Measurements from ENCODE around the gene ARFRP1.

Gene ARFRP1

GRCh38 chr20:63743210-63743970 lies 35.6 kb upstream of the ARFRP1 start:
- DNase-seq, result no peak

- no peak for DNase-seq
Measured at GRCh38 chr20:63742381-63743024, 34.7 kb upstream of the ARFRP1 start.

- no peak for DNase-seq
Measured at GRCh38 chr20:63741676-63742380, 34.1 kb upstream of the ARFRP1 start.

GRCh38 chr20:63741354-63741675 lies 33.5 kb upstream of the ARFRP1 start:
- DNase-seq, result no peak

- DNase-seq, result peak; percentile 85
Measured at GRCh38 chr20:63740627-63741353, 33.0 kb upstream of the ARFRP1 start.

GRCh38 chr20:63740070-63740626 lies 32.4 kb upstream of the ARFRP1 start:
- no peak for DNase-seq

- DNase-seq, result peak; percentile 87
Measured at GRCh38 chr20:63739130-63740069, 31.6 kb upstream of the ARFRP1 start, which contains the start of gene SLC2A4RG. SLC2A4RG (plus strand) TSS chr20:63739776; CDS start chr20:63739913, 137 bp downstream.

- DNase-seq, result peak; percentile 59
Measured at GRCh38 chr20:63738687-63739129, 30.9 kb upstream of the ARFRP1 start.

GRCh38 chr20:63737945-63738686 lies 30.3 kb upstream of the ARFRP1 start:
- DNase-seq, result peak; percentile 47

- no peak for DNase-seq
Measured at GRCh38 chr20:63737695-63737944, 29.8 kb upstream of the ARFRP1 start.

GRCh38 chr20:63736893-63737694 lies 29.3 kb upstream of the ARFRP1 start:
- DNase-seq, result peak; percentile 45

GRCh38 chr20:63735859-63736718 lies 28.3 kb upstream of the ARFRP1 start, which contains the start of gene LIME1:
LIME1 (plus strand) TSS chr20:63736664; CDS start chr20:63737550, 886 bp downstream.
- peak; percentile 82 for DNase-seq

GRCh38 chr20:63734946-63735858 lies 27.4 kb upstream of the ARFRP1 start:
- no peak for DNase-seq

GRCh38 chr20:63734111-63734945 lies 26.6 kb upstream of the ARFRP1 start:
- DNase-seq, result no peak

GRCh38 chr20:63733579-63734081 lies 25.9 kb upstream of the ARFRP1 start:
- no peak for DNase-seq

GRCh38 chr20:63733117-63733516 lies 25.3 kb upstream of the ARFRP1 start:
- no peak for DNase-seq

Data from hematopoietic multipotent progenitor cell treated with erythropoietin and hydrocortisone succinate and interleukin-3 and kit ligand, for 6 days (in vitro differentiated cells).